HepG2 (cell line): Measurements from ENCODE around the gene TBC1D16. TPM values are rescaled to one million over a fixed set of nuclear protein-coding genes. Genes with fewer than 3 reads are reported as not detected.

Experiments
- CBX5 ChIP-seq: sonication (generic); formaldehyde crosslinking; IDR thresholded peaks from 2 replicates; pipeline ENCODE4 v1.4.0; 2020; ENCODE audit warnings: missing genetic modification reagents, borderline replicate concordance
- CCDC6 ChIP-seq: sonication (generic); formaldehyde crosslinking; IDR thresholded peaks from 2 replicates; pipeline ENCODE4 v1.8.1; 2022; ENCODE audit warnings: mild to moderate bottlenecking, missing genetic modification reagents, moderate library complexity
- CEBPB ChIP-seq: IDR thresholded peaks from 2 replicates; pipeline ENCODE4 v1.6.1; 2011; ENCODE audit warnings: low read depth, low read length, improper control_type of control experiment, borderline replicate concordance
- CENPT ChIP-seq: sonication (generic); formaldehyde crosslinking; IDR thresholded peaks from 2 replicates; pipeline ENCODE4 v1.8.0; 2022; ENCODE audit warnings: low read depth, mild to moderate bottlenecking, moderate library complexity, missing genetic modification reagents
- FOXP1 ChIP-seq, 2 experiments: fragments of 450-650 bp in 1 of 2; IDR thresholded peaks; 2 replicates each; pipeline ENCODE4 v1.6.1; 2017 to 2018; ENCODE audit warnings: antibody characterized with exemption in 1 of 2
- KDM4B ChIP-seq: sonication (generic); formaldehyde crosslinking; IDR thresholded peaks from 2 replicates; pipeline ENCODE4 v1.4.0; 2020; ENCODE audit warnings: missing genetic modification reagents
- KLF12 ChIP-seq: sonication (generic); formaldehyde crosslinking; IDR thresholded peaks from 2 replicates; pipeline ENCODE4 v1.4.0; 2020; ENCODE audit warnings: missing genetic modification reagents, borderline replicate concordance
- KLF13 ChIP-seq: sonication (generic); formaldehyde crosslinking; IDR thresholded peaks from 2 replicates; pipeline ENCODE4 v1.4.0; 2020; ENCODE audit warnings: mild to moderate bottlenecking, missing genetic modification reagents
- LCORL ChIP-seq, 2 experiments: fragments of 450-650 bp in 1 of 2; sonication (generic) in 1 of 2; formaldehyde crosslinking in 1 of 2; IDR thresholded peaks; 2 replicates each; pipeline versions ENCODE4 v1.5.0 to v1.6.1; 2017 to 2020; ENCODE audit warnings: antibody characterized with exemption in 1 of 2, missing genetic modification reagents in 1 of 2
- NCOA5 ChIP-seq: sonication (generic); formaldehyde crosslinking; IDR thresholded peaks from 2 replicates; pipeline ENCODE4 v1.4.0; 2020; ENCODE audit warnings: missing genetic modification reagents
- PHF5A ChIP-seq: IDR thresholded peaks from one replicate; pipeline ENCODE4 v1.6.1; 2018; ENCODE audit warnings: low read depth, missing genetic modification reagents; ENCODE audit not compliant: unreplicated experiment
- RARA ChIP-seq: IDR thresholded peaks from 2 replicates; pipeline ENCODE4 v1.6.1; 2016; ENCODE audit warnings: missing genetic modification reagents, missing compliant biosample characterization
- SOX5 ChIP-seq: IDR thresholded peaks from 2 replicates; pipeline ENCODE4 v1.6.1; 2016; ENCODE audit warnings: borderline replicate concordance
- TP53 ChIP-seq: sonication (generic); formaldehyde crosslinking; conservative IDR thresholded peaks from 2 replicates; pipeline ENCODE4 v1.4.0; 2020; ENCODE audit warnings: missing genetic modification reagents
- ZNF12 ChIP-seq: sonication (generic); formaldehyde crosslinking; IDR thresholded peaks from 2 replicates; pipeline ENCODE4 v1.5.0; 2020; ENCODE audit warnings: missing genetic modification reagents
- ZNF24 ChIP-seq: fragments of 450-650 bp; IDR thresholded peaks from 2 replicates; pipeline ENCODE4 v1.6.1; 2017; ENCODE audit warnings: antibody characterized with exemption, mild to moderate bottlenecking
- ZNF329 ChIP-seq: sonication (generic); formaldehyde crosslinking; IDR thresholded peaks from 2 replicates; pipeline ENCODE4 v1.9.0; 2021; ENCODE audit warnings: low read depth, mild to moderate bottlenecking, missing genetic modification reagents
- ZNF33A ChIP-seq: sonication (generic); formaldehyde crosslinking; IDR thresholded peaks from 2 replicates; pipeline ENCODE4 v1.5.1; 2020; ENCODE audit warnings: missing genetic modification reagents, mild to moderate bottlenecking, moderate library complexity, borderline replicate concordance
- ZNF605 ChIP-seq: sonication (generic); formaldehyde crosslinking; IDR thresholded peaks from 2 replicates; pipeline ENCODE4 v1.8.0; 2022; ENCODE audit warnings: mild to moderate bottlenecking, missing genetic modification reagents
- ZNF747 ChIP-seq: sonication (generic); formaldehyde crosslinking; IDR thresholded peaks from 2 replicates; pipeline ENCODE4 v1.8.1; 2023; ENCODE audit warnings: missing genetic modification reagents, mild to moderate bottlenecking, borderline replicate concordance
- ZNF766 ChIP-seq: sonication (generic); formaldehyde crosslinking; IDR thresholded peaks from 2 replicates; pipeline ENCODE4 v1.5.0; 2020; ENCODE audit warnings: missing genetic modification reagents, borderline replicate concordance
- ZNF777 ChIP-seq: sonication (generic); formaldehyde crosslinking; IDR thresholded peaks from 2 replicates; pipeline ENCODE4 v1.4.0; 2020; ENCODE audit warnings: missing genetic modification reagents
- ZNF790 ChIP-seq: sonication (generic); formaldehyde crosslinking; IDR thresholded peaks from 2 replicates; pipeline ENCODE4 v1.8.0; 2022; ENCODE audit warnings: missing genetic modification reagents, mild to moderate bottlenecking, borderline replicate concordance
- polyA plus RNA-seq, 8 experiments: library from polyadenylated mRNA; depleted of rRNA in 3 of 8; stranded (reverse) in 7 of 8; unstranded in 1 of 8; fragments of >200 nt; fragmentation: Illumina TruSeq in 4 of 8; extraction: Trizol in 4 of 8; gene quantifications; 2 replicates each; pipeline versions ENCODE4 v1.2.1 to v1.2.3, GENCODE V29; 2011 to 2016; ENCODE audit warnings: low read depth in 4 of 8, missing spikeins in 1 of 8, mixed read lengths in 1 of 8; ENCODE audit not compliant: insufficient read depth in 1 of 8
- total RNA-seq, 5 experiments: library from RNA; depleted of rRNA; stranded (reverse); fragments of >200 nt; fragmentation: Illumina TruSeq; extraction: Trizol; gene quantifications; 2 replicates each; pipeline ENCODE4 v1.2.3, GENCODE V29; 2016; ENCODE audit warnings: low read depth in 1 of 5
- TF ChIP-seq, protein P1 (sequence below): sonication (generic); formaldehyde crosslinking; IDR thresholded peaks from 2 replicates; pipeline ENCODE4 v1.5.0; 2020; ENCODE audit warnings: missing genetic modification reagents
- TF ChIP-seq, protein P2 (sequence below): sonication (generic); formaldehyde crosslinking; IDR thresholded peaks from 2 replicates; pipeline ENCODE4 v1.8.0; 2023; ENCODE audit warnings: mild to moderate bottlenecking, missing genetic modification reagents
- TF ChIP-seq, protein P3 (sequence below): IDR thresholded peaks from 2 replicates; pipeline ENCODE4 v1.4.0; 2020; ENCODE audit warnings: mild to moderate bottlenecking, missing genetic modification reagents

The TBC1D16 gene
- total and polyA plus RNA-seq, 2 of the 13 experiments (the other 11 are each of a cell fraction or from before 2014, with no cell fraction given), result 14.9 to 24.9 TPM

DNA sequence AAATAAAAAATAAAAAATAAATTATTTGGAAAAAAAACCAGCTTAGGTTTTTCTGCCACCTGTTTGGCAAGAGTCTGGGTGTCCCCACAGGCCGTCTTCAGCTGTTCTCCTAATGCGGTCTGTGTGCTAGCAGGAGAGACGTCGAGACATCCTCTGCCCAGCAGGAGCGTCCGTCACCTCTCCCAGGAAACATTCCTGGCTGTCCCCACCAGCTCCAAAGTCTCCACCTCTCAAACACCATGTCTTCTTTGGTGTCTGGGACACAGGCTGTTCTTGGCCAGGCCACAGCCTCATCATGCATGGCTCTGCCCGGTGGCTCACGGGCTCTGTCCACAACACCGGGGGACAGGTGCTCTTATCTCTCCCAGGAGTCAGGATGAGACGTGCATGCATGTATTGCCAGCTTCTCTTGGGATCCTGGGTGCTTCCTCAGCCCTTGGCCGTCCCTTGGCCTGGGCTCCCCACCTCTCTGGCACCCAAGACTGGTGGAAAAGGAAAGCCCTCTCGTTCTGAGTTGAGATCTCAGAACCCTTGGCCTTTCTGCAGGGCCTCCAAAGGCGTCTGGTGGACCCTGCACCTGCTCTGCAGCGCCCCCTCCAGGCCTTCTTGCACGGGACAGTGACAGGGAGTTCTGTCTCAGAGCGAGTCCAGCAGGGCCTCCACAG is 111.6 kb downstream of the TBC1D16 start (continued):
- TF ChIP-seq ZNF747 (no peak), ZNF766 (CRISPR knock-in tag) (0 out of 2 replicates have a peak, but pooled peaks have one; percentile 52), FOXP1 (IDR thresholded peaks at IDR 0.05) (no peak), FOXP1 (CRISPR knock-in tag; IDR thresholded peaks at IDR 0.05) (no peak), KDM4B (CRISPR knock-in tag) (no peak), CEBPB (no peak), NCOA5 (CRISPR knock-in tag) (no peak), ZNF24 (no peak), ZNF33A (CRISPR knock-in tag) (no peak), TP53 (CRISPR knock-in tag) (no peak), ZNF12 (CRISPR knock-in tag) (0 out of 2 replicates have a peak, but pooled peaks have one; percentile 4), SOX5 (CRISPR knock-in tag) (0 out of 2 replicates have a peak, but pooled peaks have one; percentile 41), PHF5A (CRISPR knock-in tag) (peak; percentile 69), CBX5 (no peak), KLF13 (CRISPR knock-in tag) (no peak), KLF12 (CRISPR knock-in tag) (no peak), RARA (CRISPR knock-in tag) (peak; percentile 39; the same call in 1 of the 2 replicates), CCDC6 (CRISPR knock-in tag) (no peak), ZNF329 (CRISPR knock-in tag) (no peak), CENPT (CRISPR knock-in tag) (no peak), ZNF605 (CRISPR knock-in tag) (0 out of 2 replicates have a peak, but pooled peaks have one; percentile 42), LCORL (IDR thresholded peaks at IDR 0.05) (no peak), LCORL (CRISPR knock-in tag; IDR thresholded peaks at IDR 0.05) (peak; percentile 66; the same call in 1 of the 2 replicates), ZNF777 (0 out of 2 replicates have a peak, but pooled peaks have one; percentile 17), ZNF790 (no peak)
- TF ChIP-seq, protein P1, sequence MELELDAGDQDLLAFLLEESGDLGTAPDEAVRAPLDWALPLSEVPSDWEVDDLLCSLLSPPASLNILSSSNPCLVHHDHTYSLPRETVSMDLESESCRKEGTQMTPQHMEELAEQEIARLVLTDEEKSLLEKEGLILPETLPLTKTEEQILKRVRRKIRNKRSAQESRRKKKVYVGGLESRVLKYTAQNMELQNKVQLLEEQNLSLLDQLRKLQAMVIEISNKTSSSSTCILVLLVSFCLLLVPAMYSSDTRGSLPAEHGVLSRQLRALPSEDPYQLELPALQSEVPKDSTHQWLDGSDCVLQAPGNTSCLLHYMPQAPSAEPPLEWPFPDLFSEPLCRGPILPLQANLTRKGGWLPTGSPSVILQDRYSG (CRISPR knock-in tag), result no peak
- TF ChIP-seq, protein P2, sequence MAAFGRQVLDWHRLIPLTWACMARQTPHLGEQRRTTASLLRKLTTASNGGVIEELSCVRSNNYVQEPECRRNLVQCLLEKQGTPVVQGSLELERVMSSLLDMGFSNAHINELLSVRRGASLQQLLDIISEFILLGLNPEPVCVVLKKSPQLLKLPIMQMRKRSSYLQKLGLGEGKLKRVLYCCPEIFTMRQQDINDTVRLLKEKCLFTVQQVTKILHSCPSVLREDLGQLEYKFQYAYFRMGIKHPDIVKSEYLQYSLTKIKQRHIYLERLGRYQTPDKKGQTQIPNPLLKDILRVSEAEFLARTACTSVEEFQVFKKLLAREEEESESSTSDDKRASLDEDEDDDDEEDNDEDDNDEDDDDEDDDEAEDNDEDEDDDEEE (CRISPR knock-in tag), result no peak
- TF ChIP-seq, protein P3, sequence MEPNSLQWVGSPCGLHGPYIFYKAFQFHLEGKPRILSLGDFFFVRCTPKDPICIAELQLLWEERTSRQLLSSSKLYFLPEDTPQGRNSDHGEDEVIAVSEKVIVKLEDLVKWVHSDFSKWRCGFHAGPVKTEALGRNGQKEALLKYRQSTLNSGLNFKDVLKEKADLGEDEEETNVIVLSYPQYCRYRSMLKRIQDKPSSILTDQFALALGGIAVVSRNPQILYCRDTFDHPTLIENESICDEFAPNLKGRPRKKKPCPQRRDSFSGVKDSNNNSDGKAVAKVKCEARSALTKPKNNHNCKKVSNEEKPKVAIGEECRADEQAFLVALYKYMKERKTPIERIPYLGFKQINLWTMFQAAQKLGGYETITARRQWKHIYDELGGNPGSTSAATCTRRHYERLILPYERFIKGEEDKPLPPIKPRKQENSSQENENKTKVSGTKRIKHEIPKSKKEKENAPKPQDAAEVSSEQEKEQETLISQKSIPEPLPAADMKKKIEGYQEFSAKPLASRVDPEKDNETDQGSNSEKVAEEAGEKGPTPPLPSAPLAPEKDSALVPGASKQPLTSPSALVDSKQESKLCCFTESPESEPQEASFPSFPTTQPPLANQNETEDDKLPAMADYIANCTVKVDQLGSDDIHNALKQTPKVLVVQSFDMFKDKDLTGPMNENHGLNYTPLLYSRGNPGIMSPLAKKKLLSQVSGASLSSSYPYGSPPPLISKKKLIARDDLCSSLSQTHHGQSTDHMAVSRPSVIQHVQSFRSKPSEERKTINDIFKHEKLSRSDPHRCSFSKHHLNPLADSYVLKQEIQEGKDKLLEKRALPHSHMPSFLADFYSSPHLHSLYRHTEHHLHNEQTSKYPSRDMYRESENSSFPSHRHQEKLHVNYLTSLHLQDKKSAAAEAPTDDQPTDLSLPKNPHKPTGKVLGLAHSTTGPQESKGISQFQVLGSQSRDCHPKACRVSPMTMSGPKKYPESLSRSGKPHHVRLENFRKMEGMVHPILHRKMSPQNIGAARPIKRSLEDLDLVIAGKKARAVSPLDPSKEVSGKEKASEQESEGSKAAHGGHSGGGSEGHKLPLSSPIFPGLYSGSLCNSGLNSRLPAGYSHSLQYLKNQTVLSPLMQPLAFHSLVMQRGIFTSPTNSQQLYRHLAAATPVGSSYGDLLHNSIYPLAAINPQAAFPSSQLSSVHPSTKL, result no peak
